ENCODE results near the gene CDK9. TPM values are rescaled to one million over a fixed set of nuclear protein-coding genes. Genes with fewer than 3 reads are reported as not detected.

The CDK9 gene
- total RNA-seq, 1 experiment from 2014 or later = 37.0 TPM

GRCh38 chr9:127802576-127803443 lies 17.0 kb downstream of the CDK9 start, which contains the start of gene FPGS:
Gene FPGS (plus strand): TSS chr9:127802882. CDS start chr9:127802925, 43 bp downstream.
- peak; percentile 89 for DNase-seq (ENCODE audit: low read depth)

DNA sequence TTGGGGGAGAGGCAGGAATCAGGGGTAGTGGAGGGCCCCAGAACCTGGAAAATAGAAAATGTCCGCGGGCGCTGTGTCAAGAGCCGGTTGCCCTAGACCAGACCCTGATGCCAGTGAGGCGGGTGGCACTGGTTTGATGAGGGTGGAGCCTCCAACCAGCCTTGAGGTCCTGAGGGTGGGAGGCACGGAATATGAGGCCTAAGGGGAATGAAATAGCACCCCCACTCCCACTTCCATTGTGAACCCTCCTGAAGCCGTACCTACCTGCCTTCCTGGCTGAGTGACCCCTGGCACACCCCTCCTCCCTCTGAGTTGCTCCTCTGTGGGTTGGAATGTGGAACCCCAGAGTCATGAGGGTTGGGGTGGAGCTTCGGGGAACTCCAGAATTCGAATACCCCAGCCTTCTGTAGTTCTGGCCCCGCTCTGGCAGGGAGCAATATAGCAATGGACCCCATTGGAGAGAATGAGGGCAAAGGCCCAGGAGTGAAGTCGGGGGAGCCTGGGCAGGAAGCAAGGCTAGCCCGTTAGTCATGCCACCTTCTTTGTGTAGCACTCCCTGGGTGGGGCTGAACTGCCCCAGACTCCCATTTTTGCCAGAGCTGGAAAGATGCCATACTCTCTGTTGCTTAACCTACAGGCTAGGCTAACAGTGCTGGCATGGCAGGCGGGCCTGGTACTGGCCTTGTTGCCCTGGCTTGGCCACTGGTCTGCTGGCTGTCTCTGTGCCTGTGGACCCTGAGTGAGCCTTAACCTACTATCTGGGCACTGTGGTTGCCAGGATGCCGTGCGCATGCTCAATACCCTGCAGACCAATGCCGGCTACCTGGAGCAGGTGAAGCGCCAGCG lies 17.9 kb downstream of the CDK9 start:
- peak; percentile 68 for DNase-seq (ENCODE audit: low read depth)

DNA sequence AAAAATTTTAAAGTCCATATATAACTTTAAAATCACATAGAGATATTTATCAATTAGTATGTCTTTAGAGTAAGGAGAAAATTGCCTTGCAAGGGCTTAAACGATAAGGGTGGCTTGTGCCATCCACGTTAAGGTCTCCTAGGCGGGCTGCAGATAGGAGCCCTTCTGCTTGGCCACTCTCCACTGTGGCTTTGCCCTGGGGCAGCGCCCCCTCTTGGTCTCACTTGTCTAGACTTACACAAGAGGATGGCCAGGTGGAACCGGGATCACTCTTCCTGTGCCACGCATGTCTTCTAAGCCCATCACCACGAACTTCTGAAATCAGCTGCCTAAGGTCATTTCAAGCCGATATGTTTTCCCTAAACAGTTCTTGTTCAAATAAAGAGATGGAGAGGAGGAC lies 19.8 kb downstream of the CDK9 start:
- no peak for DNase-seq (ENCODE audit: low read depth)

- DNase-seq (ENCODE audit: low read depth) = no peak
These were observed 21.0 kb downstream of the CDK9 start for GRCh38 chr9:127806871-127807270.

DNA sequence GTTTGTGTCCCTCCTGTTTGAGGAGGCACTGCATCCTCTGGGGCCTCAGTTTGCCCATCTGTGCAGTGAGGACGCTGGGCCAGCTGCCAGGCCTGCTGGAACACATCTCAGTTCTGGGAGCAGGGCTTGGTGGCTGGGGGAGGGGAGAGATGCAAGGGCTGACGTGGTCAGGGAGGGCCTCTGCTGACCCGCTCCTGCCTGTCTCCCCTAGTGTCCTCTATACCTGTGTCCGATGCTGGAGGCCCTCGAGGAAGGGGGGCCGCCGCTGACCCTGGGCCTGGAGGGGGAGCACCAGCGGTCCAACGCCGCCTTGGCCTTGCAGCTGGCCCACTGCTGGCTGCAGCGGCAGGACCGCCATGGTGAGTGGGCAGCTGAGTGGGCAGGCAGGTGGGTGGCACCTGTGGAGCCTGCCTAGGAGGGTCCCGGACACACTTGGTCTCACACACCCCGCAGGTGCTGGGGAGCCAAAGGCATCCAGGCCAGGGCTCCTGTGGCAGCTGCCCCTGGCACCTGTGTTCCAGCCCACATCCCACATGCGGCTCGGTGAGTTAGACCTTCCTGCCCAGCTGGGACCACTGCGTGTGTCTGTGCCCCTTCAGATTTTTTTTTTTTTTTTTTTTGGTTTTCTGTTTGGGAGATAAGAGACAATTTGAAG lies 22.6 kb downstream of the CDK9 start:
- DNase-seq (ENCODE audit: low read depth) = no peak

DNA sequence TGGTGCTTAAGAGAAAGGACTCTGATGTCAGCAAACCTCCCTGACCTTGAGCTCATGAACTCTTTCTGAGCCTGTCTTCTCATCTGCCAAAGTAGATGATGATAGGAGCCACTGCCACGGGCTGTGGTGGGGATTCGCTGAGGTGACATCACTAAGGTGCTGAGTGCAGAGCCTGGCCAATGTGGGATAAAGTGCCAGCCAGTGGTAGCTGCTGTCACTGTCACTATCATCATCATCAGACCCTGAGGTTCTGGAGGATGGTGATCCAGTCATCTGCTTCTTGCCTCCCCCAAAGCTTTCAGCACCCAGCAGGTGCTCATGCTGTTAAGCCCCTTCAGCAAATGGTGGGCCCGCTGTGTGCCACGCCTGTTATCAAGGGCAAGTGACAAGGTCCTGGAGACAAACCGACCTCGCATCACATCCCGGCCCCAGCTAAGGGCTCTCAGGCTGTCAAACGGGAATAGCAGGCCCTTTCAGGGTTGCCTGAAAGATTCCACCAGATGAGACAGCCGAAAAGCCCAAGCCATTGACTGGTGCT lies 23.2 kb downstream of the CDK9 start:
- DNase-seq (ENCODE audit: low read depth) = no peak

DNA sequence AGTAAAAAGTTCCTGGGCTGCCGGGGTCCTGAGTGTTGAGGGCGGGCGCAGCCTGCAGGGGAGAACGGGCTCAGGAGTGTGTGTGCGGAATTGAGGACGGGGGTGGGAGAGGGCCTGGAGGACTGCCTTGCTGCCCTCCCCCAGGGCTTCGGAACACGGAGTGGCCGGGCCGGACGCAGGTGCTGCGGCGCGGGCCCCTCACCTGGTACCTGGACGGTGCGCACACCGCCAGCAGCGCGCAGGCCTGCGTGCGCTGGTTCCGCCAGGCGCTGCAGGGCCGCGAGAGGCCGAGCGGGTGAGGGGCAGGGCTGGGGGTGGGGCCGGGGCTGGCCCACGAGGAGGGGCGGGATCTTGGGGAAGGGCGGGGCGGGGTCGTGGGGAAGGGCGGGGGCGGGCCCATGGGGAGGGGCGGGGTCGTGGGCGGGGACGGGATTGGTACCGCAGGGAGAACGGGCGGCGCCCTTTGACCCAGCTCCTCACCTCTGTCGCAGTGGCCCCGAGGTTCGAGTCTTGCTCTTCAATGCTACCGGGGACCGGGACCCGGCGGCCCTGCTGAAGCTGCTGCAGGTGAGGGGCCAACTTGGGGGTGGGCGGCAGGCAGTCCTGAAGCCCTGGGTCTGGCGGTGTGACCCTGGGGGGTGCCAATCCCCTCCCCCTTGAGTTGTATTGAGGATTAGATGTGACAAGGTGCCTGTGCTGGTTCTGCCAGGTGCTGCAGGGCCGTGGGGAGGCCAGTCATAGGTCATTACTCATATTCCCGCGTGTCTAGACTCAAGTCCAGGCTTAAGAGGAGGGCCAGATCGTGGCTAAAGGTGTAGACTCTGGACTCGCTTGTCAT lies 23.9 kb downstream of the CDK9 start:
- DNase-seq (ENCODE audit: low read depth) = no peak

DNA sequence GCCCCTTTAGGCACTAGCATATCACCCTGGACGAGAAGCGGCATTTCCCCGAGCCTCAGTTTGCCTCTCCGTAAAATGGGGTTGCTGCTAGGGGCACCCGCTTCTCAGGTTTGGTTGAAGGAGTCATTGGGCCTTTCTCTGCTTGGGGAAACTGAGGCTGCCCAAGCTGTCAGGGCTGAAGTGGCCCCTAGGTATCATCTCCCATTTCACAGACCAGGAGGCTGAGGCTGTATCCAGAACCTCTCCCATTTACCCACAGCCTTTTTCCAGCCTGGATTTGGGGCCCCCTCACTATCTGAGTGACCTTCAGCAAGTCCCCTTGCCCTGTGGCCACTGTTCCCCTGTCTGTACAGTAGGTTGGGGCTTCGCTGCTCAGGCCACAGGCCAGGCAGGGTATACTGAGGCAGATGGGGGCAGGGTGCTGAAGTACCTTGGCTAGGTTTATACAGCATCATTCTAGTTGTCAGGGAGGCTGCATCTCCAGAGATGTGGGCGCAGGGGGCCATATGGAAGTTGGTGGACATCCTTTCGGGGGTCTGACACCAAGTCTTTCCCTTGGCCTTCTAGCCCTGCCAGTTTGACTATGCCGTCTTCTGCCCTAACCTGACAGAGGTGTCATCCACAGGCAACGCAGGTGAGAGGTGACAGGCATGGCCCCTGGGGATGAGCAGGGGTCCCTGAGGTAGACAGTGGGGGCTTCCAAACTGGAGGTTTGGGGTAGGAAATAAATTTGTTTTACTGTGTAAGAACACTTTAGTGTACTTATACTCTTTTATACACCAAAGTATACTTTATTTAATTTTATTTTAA lies 24.7 kb downstream of the CDK9 start:
- DNase-seq (ENCODE audit: low read depth) = no peak

DNA sequence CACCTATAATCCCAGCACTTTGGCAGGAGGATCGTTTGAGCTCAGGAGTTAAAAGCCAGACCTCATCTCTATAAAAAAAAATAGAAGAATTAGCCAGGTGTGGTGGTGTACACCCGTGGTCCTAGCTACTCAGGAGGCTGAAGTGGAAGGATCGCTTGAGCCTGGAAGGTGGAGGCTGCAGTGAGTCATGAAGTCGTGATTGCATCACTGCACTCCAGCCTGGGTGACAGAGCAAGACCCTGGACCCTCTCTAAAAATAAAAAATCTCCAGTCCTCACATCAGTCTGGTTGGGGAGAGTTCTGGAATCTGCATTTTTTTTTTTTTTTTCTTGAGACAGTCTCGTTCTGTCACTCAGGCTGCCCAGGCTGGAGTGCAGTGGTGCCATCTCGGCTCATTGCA lies 26.2 kb downstream of the CDK9 start:
- DNase-seq (ENCODE audit: low read depth) = no peak

DNA sequence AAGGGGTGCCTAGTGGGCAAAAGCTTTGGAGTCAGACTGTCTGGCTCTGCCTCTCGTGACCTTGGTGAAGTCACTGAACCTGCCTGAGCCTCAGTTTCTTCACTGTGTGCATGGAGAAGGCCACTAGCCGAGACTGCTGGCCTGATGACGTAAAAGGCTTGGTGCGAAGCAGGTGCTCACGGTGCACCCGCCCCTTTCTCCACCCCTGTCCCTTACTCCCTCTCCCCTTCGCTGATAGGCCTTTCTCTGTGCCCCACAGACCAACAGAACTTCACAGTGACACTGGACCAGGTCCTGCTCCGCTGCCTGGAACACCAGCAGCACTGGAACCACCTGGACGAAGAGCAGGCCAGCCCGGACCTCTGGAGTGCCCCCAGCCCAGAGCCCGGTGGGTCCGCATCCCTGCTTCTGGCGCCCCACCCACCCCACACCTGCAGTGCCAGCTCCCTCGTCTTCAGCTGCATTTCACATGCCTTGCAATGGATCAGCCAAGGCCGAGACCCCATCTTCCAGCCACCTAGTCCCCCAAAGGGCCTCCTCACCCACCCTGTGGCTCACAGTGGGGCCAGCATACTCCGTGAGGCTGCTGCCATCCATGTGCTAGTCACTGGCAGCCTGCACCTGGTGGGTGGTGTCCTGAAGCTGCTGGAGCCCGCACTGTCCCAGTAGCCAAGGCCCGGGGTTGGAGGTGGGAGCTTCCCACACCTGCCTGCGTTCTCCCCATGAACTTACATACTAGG lies 27.3 kb downstream of the CDK9 start:
- no peak for DNase-seq (ENCODE audit: low read depth)

GRCh38 chr9:127813686-127814226 lies 27.9 kb downstream of the CDK9 start:
- no peak for DNase-seq (ENCODE audit: low read depth)

DNA sequence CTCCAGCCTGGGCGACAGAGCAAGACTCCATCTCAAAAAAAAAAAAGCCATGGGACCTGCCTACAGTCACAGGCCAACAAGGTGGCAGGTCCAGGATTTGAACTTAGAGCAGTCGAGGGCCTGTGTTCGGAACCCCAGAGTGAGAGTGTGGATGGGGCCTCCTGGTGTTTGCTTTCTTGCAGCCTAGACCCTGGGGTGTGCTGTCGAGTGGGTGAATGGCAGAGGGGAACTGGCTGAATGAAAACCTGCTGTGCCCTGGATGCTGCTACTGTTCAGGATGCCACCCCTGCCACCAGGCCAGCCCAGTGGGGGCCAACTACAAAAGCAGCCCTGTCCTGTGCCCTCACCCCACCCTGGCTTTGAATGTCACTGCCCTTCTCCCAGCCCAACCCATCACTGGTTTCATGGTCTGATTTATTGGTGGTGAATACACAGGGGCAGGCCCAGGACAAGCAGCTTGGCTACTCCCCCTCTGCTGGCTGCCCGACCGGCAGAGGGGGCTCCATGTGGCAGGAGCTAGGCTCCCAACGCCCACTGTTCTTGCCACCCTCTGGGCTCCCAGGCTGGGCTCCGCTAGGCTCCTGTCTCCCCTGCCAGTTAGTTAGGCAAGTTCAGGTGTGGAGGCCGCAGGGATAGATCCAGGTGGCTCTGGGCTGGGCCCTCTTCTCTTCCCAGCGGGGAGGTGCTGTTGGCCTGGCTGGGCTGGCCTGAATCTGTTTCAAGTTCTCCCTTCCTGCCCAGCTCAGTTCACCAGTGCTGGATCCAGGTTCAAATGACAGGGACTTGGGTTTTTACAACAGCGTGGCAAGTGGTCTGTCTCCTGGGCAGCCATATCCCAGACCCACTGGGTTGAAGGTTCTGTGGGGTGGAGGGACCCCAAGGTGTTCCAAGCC lies 29.0 kb downstream of the CDK9 start:
- no peak for DNase-seq (ENCODE audit: low read depth)

- no peak for DNase-seq (ENCODE audit: low read depth)
These were observed 29.9 kb downstream of the CDK9 start for GRCh38 chr9:127815512-127816361.

DNA sequence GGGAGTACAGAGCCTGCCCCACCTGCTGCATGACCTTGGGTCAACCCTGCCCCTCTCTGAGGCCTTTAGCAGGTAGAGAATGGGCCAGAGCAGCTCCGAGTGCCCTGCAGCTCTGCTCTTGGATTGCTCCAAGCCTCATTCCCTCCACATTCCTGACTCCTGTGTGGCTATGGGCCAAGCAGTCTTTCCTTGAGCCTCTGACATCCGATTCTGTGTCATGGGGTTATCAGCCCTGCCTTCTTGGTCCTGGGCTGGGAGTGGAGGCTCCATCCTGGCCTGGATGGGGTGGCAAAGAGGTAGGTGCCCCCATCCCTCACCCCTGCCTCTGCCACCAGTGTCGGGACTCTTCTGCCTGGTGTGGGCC lies 30.5 kb downstream of the CDK9 start:
- no peak for DNase-seq (ENCODE audit: low read depth)

DNA sequence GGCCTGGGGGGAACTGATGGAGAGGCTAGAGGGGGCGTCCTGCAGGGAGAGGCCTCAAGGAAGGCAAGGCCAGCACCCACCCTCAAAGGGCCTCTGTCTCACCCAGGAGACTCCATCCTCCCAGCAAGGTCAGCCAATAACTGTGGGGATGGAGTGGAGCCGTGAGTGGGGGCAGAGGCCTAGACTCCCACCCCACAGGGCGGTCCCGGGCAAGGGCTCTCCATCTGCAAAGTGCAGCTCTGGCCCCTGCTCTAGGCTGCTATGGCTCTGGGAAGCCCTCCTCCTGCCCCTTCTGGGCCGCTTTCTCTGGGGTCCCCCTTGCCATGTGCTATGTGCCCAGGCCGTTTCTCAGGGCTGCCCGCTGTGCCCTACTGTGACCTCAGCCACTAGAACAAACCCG lies 30.9 kb downstream of the CDK9 start:
- DNase-seq (ENCODE audit: low read depth) = no peak

- DNase-seq (ENCODE audit: low read depth) = peak; percentile 83
These were observed 32.1 kb downstream of the CDK9 start for GRCh38 chr9:127817881-127818434.

DNA sequence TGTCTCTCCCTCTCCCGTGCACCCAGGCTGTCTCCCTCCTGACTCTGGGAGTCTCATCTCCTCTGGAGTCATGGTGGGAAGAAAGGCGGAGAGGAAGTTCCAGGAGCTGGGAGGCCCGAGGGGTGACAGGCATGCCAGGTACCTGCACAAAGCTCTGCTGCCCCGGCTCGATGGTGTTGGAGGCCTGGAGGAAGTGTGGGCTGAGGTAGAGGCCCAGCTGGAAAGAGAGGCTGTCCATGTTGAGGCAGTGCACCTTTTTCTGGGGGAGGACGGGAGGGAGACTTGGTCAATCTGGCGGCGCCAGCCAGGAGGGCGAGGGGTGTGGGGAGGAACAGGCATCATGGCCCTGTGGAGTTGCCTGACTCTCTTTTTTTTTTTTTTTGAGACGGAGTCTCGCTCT lies 32.7 kb downstream of the CDK9 start:
- DNase-seq (ENCODE audit: low read depth) = no peak
